Measurements from ENCODE around the gene SPG11.

The SPG11 gene

DNA sequence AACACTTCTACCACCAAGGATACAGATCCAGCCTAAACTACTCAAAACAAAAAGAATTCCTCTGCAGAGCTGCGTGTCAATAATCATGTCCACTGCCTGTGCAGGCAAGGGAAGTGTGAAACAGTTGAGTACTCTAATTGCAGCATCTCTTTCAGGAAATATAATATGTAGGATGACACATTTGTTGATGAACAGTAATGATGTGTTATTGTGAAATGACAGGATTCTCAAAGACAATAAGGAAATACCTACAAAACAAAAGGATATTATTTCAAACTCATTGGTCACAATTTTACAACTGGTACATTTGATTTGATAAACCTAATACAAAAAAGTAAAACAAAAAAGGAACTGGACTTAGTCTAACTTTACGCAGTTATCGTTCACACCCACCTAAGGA, 4.4 kb downstream of the SPG11 start:
- no peak overlapping the region for H3K27ac ChIP-seq

GRCh38 chr15:44657378-44657777, 6.1 kb downstream of the SPG11 start:
- TF ChIP-seq, protein P1, sequence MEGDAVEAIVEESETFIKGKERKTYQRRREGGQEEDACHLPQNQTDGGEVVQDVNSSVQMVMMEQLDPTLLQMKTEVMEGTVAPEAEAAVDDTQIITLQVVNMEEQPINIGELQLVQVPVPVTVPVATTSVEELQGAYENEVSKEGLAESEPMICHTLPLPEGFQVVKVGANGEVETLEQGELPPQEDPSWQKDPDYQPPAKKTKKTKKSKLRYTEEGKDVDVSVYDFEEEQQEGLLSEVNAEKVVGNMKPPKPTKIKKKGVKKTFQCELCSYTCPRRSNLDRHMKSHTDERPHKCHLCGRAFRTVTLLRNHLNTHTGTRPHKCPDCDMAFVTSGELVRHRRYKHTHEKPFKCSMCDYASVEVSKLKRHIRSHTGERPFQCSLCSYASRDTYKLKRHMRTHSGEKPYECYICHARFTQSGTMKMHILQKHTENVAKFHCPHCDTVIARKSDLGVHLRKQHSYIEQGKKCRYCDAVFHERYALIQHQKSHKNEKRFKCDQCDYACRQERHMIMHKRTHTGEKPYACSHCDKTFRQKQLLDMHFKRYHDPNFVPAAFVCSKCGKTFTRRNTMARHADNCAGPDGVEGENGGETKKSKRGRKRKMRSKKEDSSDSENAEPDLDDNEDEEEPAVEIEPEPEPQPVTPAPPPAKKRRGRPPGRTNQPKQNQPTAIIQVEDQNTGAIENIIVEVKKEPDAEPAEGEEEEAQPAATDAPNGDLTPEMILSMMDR (IDR thresholded peaks at IDR 0.05) = no peak
- TF ChIP-seq ZFX (IDR thresholded peaks at IDR 0.05; ENCODE audit: borderline replicate concordance) = no peak
- H3K27ac ChIP-seq = no peak overlapping the region

More for the DNA sequence above, 4.4 kb downstream of the SPG11 start:
- TF ChIP-seq, protein P1 (IDR thresholded peaks at IDR 0.05) = no peak
- TF ChIP-seq ZFX (IDR thresholded peaks at IDR 0.05; ENCODE audit: borderline replicate concordance) = no peak

DNA sequence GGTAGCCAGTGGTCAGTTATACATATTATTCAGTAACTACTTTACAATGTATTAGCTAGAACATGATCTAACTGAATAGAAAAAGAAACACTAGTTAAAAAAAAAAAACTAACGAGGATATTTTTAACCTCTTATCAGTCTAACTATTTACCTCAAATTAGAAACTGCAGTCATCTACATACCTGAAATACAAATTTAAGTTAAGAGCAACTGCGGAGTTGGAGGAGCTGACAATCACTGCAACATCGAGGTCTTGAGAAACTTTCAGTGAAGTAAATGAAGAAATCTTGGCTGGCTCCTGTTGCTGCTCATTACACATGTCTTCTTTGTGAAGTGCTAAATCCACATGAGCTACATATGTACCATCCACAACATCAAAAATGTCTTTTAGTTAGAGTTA, 6.5 kb downstream of the SPG11 start:
- no peak overlapping the region for H3K27ac ChIP-seq
- TF ChIP-seq, protein P1 (IDR thresholded peaks at IDR 0.05) = no peak
- TF ChIP-seq ZFX (IDR thresholded peaks at IDR 0.05; ENCODE audit: borderline replicate concordance) = no peak

- TF ChIP-seq, protein P1 (IDR thresholded peaks at IDR 0.05) = no peak
- TF ChIP-seq ZFX (IDR thresholded peaks at IDR 0.05; ENCODE audit: borderline replicate concordance) = no peak
- H3K27ac ChIP-seq = no peak overlapping the region
Measured at GRCh38 chr15:44656298-44656697, 7.2 kb downstream of the SPG11 start.

GRCh38 chr15:44654858-44655257, 8.6 kb downstream of the SPG11 start:
- H3K27ac ChIP-seq = no peak overlapping the region
- TF ChIP-seq, protein P1 (IDR thresholded peaks at IDR 0.05) = no peak
- TF ChIP-seq ZFX (IDR thresholded peaks at IDR 0.05; ENCODE audit: borderline replicate concordance) = no peak

- no peak for TF ChIP-seq ZFX (IDR thresholded peaks at IDR 0.05; ENCODE audit: borderline replicate concordance)
- TF ChIP-seq, protein P1 (IDR thresholded peaks at IDR 0.05) = no peak
- H3K27ac ChIP-seq = no peak overlapping the region
Measured at GRCh38 chr15:44647637-44648036, 15.8 kb downstream of the SPG11 start.

- H3K27ac ChIP-seq = no peak overlapping the region
- TF ChIP-seq, protein P1 (IDR thresholded peaks at IDR 0.05) = no peak
- no peak for TF ChIP-seq ZFX (IDR thresholded peaks at IDR 0.05; ENCODE audit: borderline replicate concordance)
Measured at GRCh38 chr15:44647036-44647435, 16.4 kb downstream of the SPG11 start.
